ENCODE measurements around the gene GUCY1A1.

DNA sequence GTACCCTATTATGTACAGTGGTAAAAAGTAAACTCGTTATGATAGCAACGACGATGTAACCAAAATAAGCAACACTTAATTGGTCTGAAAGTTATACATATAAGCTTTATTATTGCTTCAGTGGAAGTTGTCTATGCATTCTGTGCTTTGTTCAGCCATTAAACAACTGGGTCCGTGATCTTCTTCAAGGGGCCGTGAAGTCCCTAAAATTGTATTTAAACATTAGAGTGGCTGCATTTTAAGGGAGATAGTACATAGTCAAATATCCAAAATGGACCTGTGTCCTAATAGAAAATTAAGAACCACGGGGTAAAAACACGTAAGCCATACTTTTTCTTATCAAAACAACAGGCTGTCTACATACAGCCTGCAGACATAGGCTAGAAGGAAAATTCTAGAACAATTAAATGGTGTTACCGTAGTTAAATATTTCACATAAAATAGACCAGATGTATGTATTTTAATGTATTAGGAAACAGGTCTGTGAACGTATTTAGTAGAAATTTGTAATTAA, 2.1 kb downstream of the GUCY1A1 start:
- TF ChIP-seq EZH2 (IDR thresholded peaks at IDR 0.05; ENCODE audit: insufficient read depth, low read length) = no peak
- TF ChIP-seq, protein P1, sequence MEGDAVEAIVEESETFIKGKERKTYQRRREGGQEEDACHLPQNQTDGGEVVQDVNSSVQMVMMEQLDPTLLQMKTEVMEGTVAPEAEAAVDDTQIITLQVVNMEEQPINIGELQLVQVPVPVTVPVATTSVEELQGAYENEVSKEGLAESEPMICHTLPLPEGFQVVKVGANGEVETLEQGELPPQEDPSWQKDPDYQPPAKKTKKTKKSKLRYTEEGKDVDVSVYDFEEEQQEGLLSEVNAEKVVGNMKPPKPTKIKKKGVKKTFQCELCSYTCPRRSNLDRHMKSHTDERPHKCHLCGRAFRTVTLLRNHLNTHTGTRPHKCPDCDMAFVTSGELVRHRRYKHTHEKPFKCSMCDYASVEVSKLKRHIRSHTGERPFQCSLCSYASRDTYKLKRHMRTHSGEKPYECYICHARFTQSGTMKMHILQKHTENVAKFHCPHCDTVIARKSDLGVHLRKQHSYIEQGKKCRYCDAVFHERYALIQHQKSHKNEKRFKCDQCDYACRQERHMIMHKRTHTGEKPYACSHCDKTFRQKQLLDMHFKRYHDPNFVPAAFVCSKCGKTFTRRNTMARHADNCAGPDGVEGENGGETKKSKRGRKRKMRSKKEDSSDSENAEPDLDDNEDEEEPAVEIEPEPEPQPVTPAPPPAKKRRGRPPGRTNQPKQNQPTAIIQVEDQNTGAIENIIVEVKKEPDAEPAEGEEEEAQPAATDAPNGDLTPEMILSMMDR (IDR thresholded peaks at IDR 0.05; ENCODE audit: insufficient read depth, low read depth, low read length) = no peak
